ENCODE measurements around the gene KAT7. TPM values are rescaled to one million over a fixed set of nuclear protein-coding genes. Genes with fewer than 3 reads are reported as not detected.

KAT7 gene
- total RNA-seq, 3 donors from 2014 or later (not counting 1 experiment from before 2014, with no cell fraction given) = 195 to 231 (median 213) TPM

GRCh38 chr17:49843774-49844350 is 55.4 kb downstream of the KAT7 start:
- H3K36me3 Mint-ChIP-seq = no peaks in the 10 kb centered on the region
- no peak overlapping the region for H3K27ac Mint-ChIP-seq
- ATAC-seq = peak in 1 of 3 donors; percentile 47

DNA sequence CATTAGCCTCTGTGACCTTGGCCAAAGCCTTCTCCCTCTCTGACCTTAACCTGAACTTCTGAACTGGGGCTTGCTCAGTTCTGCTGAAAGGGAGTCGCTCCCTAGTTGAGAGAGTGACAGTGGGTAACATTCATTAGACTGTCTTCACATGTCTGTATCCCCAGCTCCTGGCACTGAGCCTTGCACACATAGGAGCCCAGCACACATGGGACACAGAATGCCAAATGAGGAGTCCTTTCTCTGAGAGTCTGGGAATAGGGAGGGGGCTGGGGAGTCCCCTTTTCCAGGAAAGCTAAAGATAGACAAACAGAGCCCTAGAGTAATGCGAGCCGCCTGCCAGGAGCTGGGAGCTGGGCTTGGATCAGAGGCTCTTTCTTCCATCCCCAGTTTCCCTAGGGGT is 56.8 kb downstream of the KAT7 start:
- no peak overlapping the region for H3K27ac ChIP-seq (ENCODE audit: low read length)
- H3K4me1 Mint-ChIP-seq = peaks cover 12 to 13% of the 10 kb centered on the region in 2 donors
- peak overlapping the region in 1 of 2 donors; percentile 45 for H3K27ac Mint-ChIP-seq
- no peaks in the 10 kb centered on the region for H3K36me3 Mint-ChIP-seq
- intact Hi-C loops (cut with micrococcal nuclease) = no loop called here
- peaks cover 4% of the 10 kb centered on the region for H3K36me3 ChIP-seq (ENCODE audit: control insufficient read depth, insufficient read depth, low read length)
- no peak overlapping the region for H3K4me3 ChIP-seq (ENCODE audit: low read length)
- H3K4me3 Mint-ChIP-seq = no peak overlapping the region
- no peak for ATAC-seq
- H3K9me3 ChIP-seq (ENCODE audit: control insufficient read depth, insufficient read depth, low read length) = no peaks in the 10 kb centered on the region
- 97% methylated on average over 3 of the region's 3 CpGs for WGBS (ENCODE audit: insufficient coverage)
- no peaks in the 10 kb centered on the region for H3K27me3 ChIP-seq (ENCODE audit: control insufficient read depth, insufficient read depth, low read length)
- no peaks in the 10 kb centered on the region for H3K27me3 Mint-ChIP-seq (ENCODE audit: low read depth in 2 of 2)
- TF ChIP-seq, protein P1, sequence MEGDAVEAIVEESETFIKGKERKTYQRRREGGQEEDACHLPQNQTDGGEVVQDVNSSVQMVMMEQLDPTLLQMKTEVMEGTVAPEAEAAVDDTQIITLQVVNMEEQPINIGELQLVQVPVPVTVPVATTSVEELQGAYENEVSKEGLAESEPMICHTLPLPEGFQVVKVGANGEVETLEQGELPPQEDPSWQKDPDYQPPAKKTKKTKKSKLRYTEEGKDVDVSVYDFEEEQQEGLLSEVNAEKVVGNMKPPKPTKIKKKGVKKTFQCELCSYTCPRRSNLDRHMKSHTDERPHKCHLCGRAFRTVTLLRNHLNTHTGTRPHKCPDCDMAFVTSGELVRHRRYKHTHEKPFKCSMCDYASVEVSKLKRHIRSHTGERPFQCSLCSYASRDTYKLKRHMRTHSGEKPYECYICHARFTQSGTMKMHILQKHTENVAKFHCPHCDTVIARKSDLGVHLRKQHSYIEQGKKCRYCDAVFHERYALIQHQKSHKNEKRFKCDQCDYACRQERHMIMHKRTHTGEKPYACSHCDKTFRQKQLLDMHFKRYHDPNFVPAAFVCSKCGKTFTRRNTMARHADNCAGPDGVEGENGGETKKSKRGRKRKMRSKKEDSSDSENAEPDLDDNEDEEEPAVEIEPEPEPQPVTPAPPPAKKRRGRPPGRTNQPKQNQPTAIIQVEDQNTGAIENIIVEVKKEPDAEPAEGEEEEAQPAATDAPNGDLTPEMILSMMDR (IDR thresholded peaks at IDR 0.05) = no peak
- no peaks in the 10 kb centered on the region for H3K9me3 Mint-ChIP-seq
- DNase-seq = no peak
- peaks cover 13% of the 10 kb centered on the region for H3K4me1 ChIP-seq (ENCODE audit: control insufficient read depth, insufficient read depth, low read length)

More at GRCh38 chr17:49843774-49844350, 55.4 kb downstream of the KAT7 start:
- DNase-seq = peak in 1 of 2 donors; percentile 50
- Mint-ChIP-seq H3K27me3 (ENCODE audit: low read depth in 2 of 2) (no peaks in the 10 kb centered on the region), H3K9me3 (no peaks in the 10 kb centered on the region), H3K4me1 (peaks cover 12 to 19% of the 10 kb centered on the region in 2 donors), H3K4me3 (no peak overlapping the region)
- H3K4me1 ChIP-seq (ENCODE audit: control insufficient read depth, insufficient read depth, low read length) = peaks cover 10% of the 10 kb centered on the region
- intact Hi-C loops (cut with micrococcal nuclease) = no loop called here
- H3K9me3 ChIP-seq (ENCODE audit: control insufficient read depth, insufficient read depth, low read length) = no peaks in the 10 kb centered on the region
- peaks cover 4% of the 10 kb centered on the region for H3K36me3 ChIP-seq (ENCODE audit: control insufficient read depth, insufficient read depth, low read length)
- H3K27ac ChIP-seq (ENCODE audit: low read length) = no peak overlapping the region
- H3K27me3 ChIP-seq (ENCODE audit: control insufficient read depth, insufficient read depth, low read length) = no peaks in the 10 kb centered on the region
- WGBS (ENCODE audit: insufficient coverage) = 92% methylated on average over 6 of the region's 6 CpGs
- H3K4me3 ChIP-seq (ENCODE audit: low read length) = no peak overlapping the region
- TF ChIP-seq, protein P1 (IDR thresholded peaks at IDR 0.05) = no peak

DNA sequence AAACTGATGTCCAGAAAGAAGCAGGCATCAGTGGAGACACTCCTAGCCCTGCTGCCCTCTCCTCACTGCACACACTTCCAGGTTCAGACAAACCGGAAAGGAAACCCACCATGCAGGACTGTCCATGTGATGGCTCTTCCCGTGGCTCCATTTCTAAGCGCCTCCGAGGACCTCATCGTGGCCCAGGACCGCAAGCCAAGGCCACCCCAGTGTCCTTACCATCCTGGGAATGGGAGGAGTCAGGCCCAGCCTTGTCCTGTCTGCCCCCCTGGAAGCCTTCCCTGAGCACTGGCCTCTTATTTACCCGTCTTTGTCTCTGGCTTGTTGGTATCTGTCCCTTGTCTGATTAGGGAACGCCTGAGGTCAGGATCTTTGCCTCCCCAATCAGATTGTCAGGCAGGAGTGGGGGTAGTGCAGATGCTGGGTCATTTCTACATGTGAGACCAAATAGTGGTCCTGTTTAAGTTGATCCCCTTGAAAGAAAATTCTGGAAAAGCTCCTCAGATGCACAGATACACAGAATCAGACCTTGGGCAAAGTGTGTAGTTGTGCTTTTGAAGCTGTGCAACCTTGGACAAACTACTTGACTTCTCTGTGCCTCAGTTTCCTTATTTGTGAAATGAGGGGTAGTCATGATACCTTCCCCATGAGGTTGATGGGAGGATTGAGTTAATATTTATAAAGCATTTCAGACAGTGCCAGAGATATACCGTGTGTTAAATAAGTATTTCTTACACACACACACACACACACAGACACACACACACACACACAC is 58.6 kb downstream of the KAT7 start:
- H3K4me1 ChIP-seq (ENCODE audit: control insufficient read depth, insufficient read depth, low read length) = peaks cover 27% of the 10 kb centered on the region
- WGBS (ENCODE audit: insufficient coverage) = 90% methylated on average over 9 of the region's 9 CpGs
- no peaks in the 10 kb centered on the region for H3K36me3 Mint-ChIP-seq
- DNase-seq = no peak
- no peak overlapping the region for H3K4me3 Mint-ChIP-seq
- no peak overlapping the region for H3K4me3 ChIP-seq (ENCODE audit: low read length)
- TF ChIP-seq, protein P1 (IDR thresholded peaks at IDR 0.05) = no peak
- no peaks in the 10 kb centered on the region for H3K9me3 ChIP-seq (ENCODE audit: control insufficient read depth, insufficient read depth, low read length)
- H3K9me3 Mint-ChIP-seq = no peaks in the 10 kb centered on the region
- H3K27me3 Mint-ChIP-seq (ENCODE audit: low read depth in 2 of 2) = no peaks in the 10 kb centered on the region
- H3K27ac Mint-ChIP-seq = peak overlapping the region in 1 of 2 donors; percentile 1
- H3K27ac ChIP-seq (ENCODE audit: low read length) = no peak overlapping the region
- no peak for ATAC-seq
- no peaks in the 10 kb centered on the region for H3K27me3 ChIP-seq (ENCODE audit: control insufficient read depth, insufficient read depth, low read length)
- H3K4me1 Mint-ChIP-seq = peaks cover 20 to 26% of the 10 kb centered on the region in 2 donors
- H3K36me3 ChIP-seq (ENCODE audit: control insufficient read depth, insufficient read depth, low read length) = peaks cover 4% of the 10 kb centered on the region
- intact Hi-C loops (cut with micrococcal nuclease) = no loop called here

All from natural killer cell (primary cell).